Measurements from ENCODE around the gene ATRIP.

DNA sequence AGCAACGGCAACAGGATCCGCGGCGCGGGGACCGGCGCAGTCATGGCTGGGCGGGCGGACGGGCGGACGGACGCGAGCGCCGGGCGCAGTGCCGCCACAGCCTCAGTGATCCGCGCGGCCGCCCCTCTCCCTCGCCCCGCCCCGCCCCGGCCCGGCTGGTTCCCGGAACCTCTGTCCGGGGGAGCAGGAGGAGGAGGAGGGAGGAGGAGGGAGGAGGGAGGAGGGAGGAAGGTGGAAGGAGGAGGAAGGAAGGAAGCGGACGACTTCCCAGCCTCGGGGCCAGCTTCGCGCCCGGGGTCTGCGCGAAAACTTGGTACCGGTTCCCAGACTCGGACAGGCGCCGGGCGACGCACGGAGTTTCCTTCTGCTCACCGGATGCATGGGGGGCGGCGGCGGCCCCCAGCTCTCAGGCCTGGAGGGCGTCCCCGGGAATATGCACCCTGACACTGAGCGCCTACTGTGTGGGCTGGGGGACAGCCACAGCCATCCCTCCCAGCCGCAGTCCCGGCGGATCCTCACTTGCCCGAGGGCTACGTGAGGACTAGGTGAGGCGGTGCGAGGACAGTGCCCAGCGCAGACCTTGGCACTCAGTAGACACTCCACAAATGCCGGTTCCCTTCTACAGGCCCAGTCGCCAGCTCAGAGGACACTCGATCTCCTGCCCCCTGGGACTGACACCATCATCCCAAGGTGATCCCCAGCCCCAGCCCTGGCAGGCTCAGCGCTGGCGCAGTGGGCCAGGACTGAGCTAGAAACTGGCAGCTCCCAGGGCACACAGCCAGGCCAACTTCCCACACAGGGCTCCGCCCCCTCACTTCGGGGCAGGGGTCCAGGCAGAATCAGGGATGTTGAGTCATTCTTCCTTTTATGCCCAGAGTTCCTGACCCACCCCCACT, 57.8 kb downstream of the ATRIP start, which contains the start of gene SHISA5:
- TF ChIP-seq CTCF (conservative IDR thresholded peaks at IDR 0.05; ENCODE audit: low read length) (no peak), EZH2phosphoT487 (IDR thresholded peaks at IDR 0.05; ENCODE audit: borderline replicate concordance, low read depth, low read length) (no peak)

Data from OCI-LY7 (cell line).